B cell (primary cell): ENCODE data around the gene KRT39. TPM values are rescaled to one million over a fixed set of nuclear protein-coding genes. Genes with fewer than 3 reads are reported as not detected.

Experiments
- ATAC-seq: fragments of 200-7000 bp; cut with Tn5 transposase; one replicate; pipeline ENCODE4 v1.10.0; 2021; ENCODE audit warnings: low read depth, mild to moderate bottlenecking, moderate number of reproducible peaks, moderate library complexity
- CTCF ChIA-PET: fragments of 350-600 bp; sonication (Branson Sonifier 250); formaldehyde crosslinking; loops from one replicate; lab custom pipeline; 2021; ENCODE audit warnings: antibody characterized with exemption, inconsistent platforms; lab: Charles Lee
- POLR2A ChIA-PET: fragments of 350-600 bp; sonication (Branson Sonifier 250); formaldehyde crosslinking; loops from one replicate; lab custom pipeline; 2021; ENCODE audit warnings: antibody characterized with exemption; lab: Charles Lee
- DNase-seq: peaks from one replicate; pipeline ENCODE4 v3.0.0; 2013
- H2AFZ ChIP-seq: 2 replicates; pipeline ENCODE4 v1.6.1; 2012; ENCODE audit warnings: mild to moderate bottlenecking, low read depth, low read length; ENCODE audit not compliant: insufficient read depth, poor library complexity, severe bottlenecking
- H3K27ac ChIP-seq, 2 donors: 1 replicate in 1 of 2; 2 replicates in 1 of 2; pipeline ENCODE4 v1.5.1; 2012 to 2013; ENCODE audit warnings: low read length in 2 of 2, mild to moderate bottlenecking in 2 of 2, moderate library complexity in 1 of 2
- H3K27me3 ChIP-seq, 4 experiments: fragments of 200-600 bp in 1 of 4; sonication (generic) in 1 of 4; replicated peaks in 1 of 4; 1 replicate in 2 of 4; 2 replicates in 2 of 4; pipeline versions ENCODE4 v1.6.1 to v1.7.0; 2013 to 2016; ENCODE audit warnings: low read length in 3 of 4, mild to moderate bottlenecking in 2 of 4, mixed read lengths in 1 of 4, moderate library complexity in 1 of 4; ENCODE audit not compliant: insufficient read depth in 4 of 4, control insufficient read depth in 3 of 4; ENCODE audit errors: control extremely low read depth in 1 of 4
- H3K36me3 ChIP-seq, 2 experiments: replicated peaks in 1 of 2; 1 replicate in 1 of 2; 2 replicates in 1 of 2; pipeline versions ENCODE4 v1.6.1 to v1.7.1; 2013; ENCODE audit warnings: low read length in 1 of 2; ENCODE audit not compliant: insufficient read depth in 2 of 2, control insufficient read depth in 1 of 2; ENCODE audit errors: control extremely low read depth in 1 of 2, extremely low read depth in 1 of 2
- H3K4me1 ChIP-seq, 2 donors: fragments of 200-600 bp in 1 of 2; sonication (generic) in 1 of 2; 1 replicate in 1 of 2; 2 replicates in 1 of 2; pipeline versions ENCODE4 v1.5.1 to v1.6.1; 2013 to 2017; ENCODE audit warnings: low read length in 2 of 2; ENCODE audit not compliant: control insufficient read depth in 2 of 2, insufficient read depth in 2 of 2
- H3K4me2 ChIP-seq: replicated peaks from 2 replicates; pipeline ENCODE3; 2012; ENCODE audit warnings: mild to moderate bottlenecking, low read depth, low read length; ENCODE audit not compliant: poor library complexity, severe bottlenecking
- H3K4me3 ChIP-seq, 5 experiments: fragments of 200-600 bp in 1 of 5; sonication (generic) in 1 of 5; 1 replicate in 3 of 5; 2 replicates in 2 of 5; pipeline versions ENCODE4 v1.5.1 to v1.7.0; 2011 to 2016; ENCODE audit warnings: low read length in 4 of 5, mild to moderate bottlenecking in 4 of 5, low read depth in 2 of 5, control low read depth in 1 of 5, moderate library complexity in 1 of 5; ENCODE audit not compliant: insufficient read depth in 1 of 5; ENCODE audit errors: control extremely low read depth in 1 of 5, extremely low read depth in 1 of 5
- H3K79me2 ChIP-seq: fragments of 200-600 bp; sonication (generic); one replicate; pipeline ENCODE4 v1.6.0; 2016; ENCODE audit warnings: low read length; ENCODE audit not compliant: control insufficient read depth, insufficient read depth
- H3K9ac ChIP-seq: fragments of 200-600 bp; sonication (generic); 2 replicates; pipeline ENCODE4 v1.6.1; 2017; ENCODE audit warnings: mild to moderate bottlenecking, low read length, moderate library complexity
- H3K9me3 ChIP-seq, 3 donors: one replicate each; pipeline versions ENCODE4 v1.6.1 to v1.7.1; 2013; ENCODE audit warnings: low read length in 2 of 3; ENCODE audit not compliant: control insufficient read depth in 2 of 3, insufficient read depth in 1 of 3; ENCODE audit errors: control extremely low read depth in 1 of 3
- H4K20me1 ChIP-seq: 2 replicates; pipeline ENCODE4 v1.6.0; 2012; ENCODE audit warnings: mild to moderate bottlenecking, low read length; ENCODE audit not compliant: insufficient read depth, control insufficient read depth, poor library complexity, severe bottlenecking
- H3K27ac Mint-ChIP-seq: one replicate; pipeline ENCODE4 v1.8.0; 2021; ENCODE audit warnings: mixed read lengths
- H3K27me3 Mint-ChIP-seq: one replicate; pipeline ENCODE4 v1.8.0; 2021; ENCODE audit warnings: mixed read lengths
- H3K4me1 Mint-ChIP-seq: one replicate; pipeline ENCODE4 v1.8.0; 2021; ENCODE audit warnings: mixed read lengths
- H3K4me3 Mint-ChIP-seq: one replicate; pipeline ENCODE4 v1.8.0; 2021; ENCODE audit warnings: mixed read lengths
- H3K9me3 Mint-ChIP-seq: one replicate; pipeline ENCODE4 v1.8.0; 2022; ENCODE audit warnings: mixed read lengths; ENCODE audit not compliant: insufficient read depth
- EZH2 ChIP-seq: IDR thresholded peaks from 2 replicates; pipeline ENCODE4 v1.6.1; 2012; ENCODE audit warnings: borderline replicate concordance, low read depth, mild to moderate bottlenecking, moderate library complexity, low read length; ENCODE audit not compliant: insufficient read depth, poor library complexity, severe bottlenecking
- WGBS: methylation state at CpG from one replicate; pipeline ENCODE4 v1.1.5; 2013; ENCODE audit warnings: missing lambda C conversion rate; ENCODE audit not compliant: insufficient coverage; 5-methylcytosine and 5-hydroxymethylcytosine counted together
- intact Hi-C: fragments of 100-400 bp; cut with micrococcal nuclease; formaldehyde crosslinking; loops from one replicate; pipeline ENCODE4 v1.10.0; 2022
- polyA plus RNA-seq: library from polyadenylated mRNA; depleted of rRNA; stranded (reverse); fragments of >200 nt; gene quantifications from 2 replicates; pipeline ENCODE4 v1.2.3, GENCODE V29; 2012
- total RNA-seq, 2 donors: library from RNA; stranded (reverse); fragments of 120-200 nt in 1 of 2; gene quantifications; 1 replicate in 1 of 2; 2 replicates in 1 of 2; pipeline versions ENCODE4 v1.2.3 to v1.2.4, GENCODE V29; 2013 to 2022
- TF ChIP-seq, protein P1 (sequence below): fragments of 200-600 bp; IDR thresholded peaks from one replicate; pipeline ENCODE4 v1.8.0; 2022; ENCODE audit warnings: antibody characterized with exemption, mild to moderate bottlenecking

The KRT39 gene
- total and polyA plus RNA-seq, 2 donors (not counting 1 experiment from before 2014, with no cell fraction given) = not detected

DNA sequence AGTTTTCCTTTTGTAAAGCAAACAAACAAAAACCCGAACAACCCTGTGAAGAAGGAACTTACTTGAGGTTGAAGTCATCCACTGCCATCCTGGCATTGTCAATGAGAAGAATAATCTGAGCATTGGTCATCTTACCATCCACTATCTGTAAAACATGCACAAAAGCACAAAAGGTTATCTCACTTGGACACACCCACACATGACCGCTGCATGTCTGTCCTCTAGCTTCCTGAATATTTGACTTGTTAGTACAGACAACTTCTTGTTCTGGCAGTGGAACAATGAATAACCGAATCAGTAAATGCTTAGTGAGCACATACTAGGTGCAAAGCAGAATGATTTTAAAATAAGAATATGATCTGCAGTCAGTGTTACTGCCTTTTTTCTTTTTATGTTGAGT lies 35.4 kb downstream of the KRT39 start:
- no peak overlapping the region for H3K4me2 ChIP-seq
- intact Hi-C loops = no loop called here
- H3K27me3 Mint-ChIP-seq = peaks cover 53% of the 10 kb centered on the region
- no peak overlapping the region for H3K4me3 Mint-ChIP-seq
- peaks cover 0 to 7% (median 2%) of the 10 kb centered on the region in 4 experiments for H3K27me3 ChIP-seq
- no peaks in the 10 kb centered on the region for H3K79me2 ChIP-seq
- DNase-seq = no peak
- no peaks in the 10 kb centered on the region for H3K4me1 ChIP-seq
- H3K9me3 ChIP-seq = no peaks in the 10 kb centered on the region
- CTCF ChIA-PET = no interaction called here
- POLR2A ChIA-PET = no interaction called here
- 83% methylated on average over 2 of the region's 3 CpGs for WGBS
- no peaks in the 10 kb centered on the region for H3K9me3 Mint-ChIP-seq
- ATAC-seq = no peak
- H3K27ac ChIP-seq = no peak overlapping the region
- H3K4me3 ChIP-seq = no peak overlapping the region
- TF ChIP-seq, protein P1, sequence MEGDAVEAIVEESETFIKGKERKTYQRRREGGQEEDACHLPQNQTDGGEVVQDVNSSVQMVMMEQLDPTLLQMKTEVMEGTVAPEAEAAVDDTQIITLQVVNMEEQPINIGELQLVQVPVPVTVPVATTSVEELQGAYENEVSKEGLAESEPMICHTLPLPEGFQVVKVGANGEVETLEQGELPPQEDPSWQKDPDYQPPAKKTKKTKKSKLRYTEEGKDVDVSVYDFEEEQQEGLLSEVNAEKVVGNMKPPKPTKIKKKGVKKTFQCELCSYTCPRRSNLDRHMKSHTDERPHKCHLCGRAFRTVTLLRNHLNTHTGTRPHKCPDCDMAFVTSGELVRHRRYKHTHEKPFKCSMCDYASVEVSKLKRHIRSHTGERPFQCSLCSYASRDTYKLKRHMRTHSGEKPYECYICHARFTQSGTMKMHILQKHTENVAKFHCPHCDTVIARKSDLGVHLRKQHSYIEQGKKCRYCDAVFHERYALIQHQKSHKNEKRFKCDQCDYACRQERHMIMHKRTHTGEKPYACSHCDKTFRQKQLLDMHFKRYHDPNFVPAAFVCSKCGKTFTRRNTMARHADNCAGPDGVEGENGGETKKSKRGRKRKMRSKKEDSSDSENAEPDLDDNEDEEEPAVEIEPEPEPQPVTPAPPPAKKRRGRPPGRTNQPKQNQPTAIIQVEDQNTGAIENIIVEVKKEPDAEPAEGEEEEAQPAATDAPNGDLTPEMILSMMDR = no peak
- no peak for TF ChIP-seq EZH2
- no peaks in the 10 kb centered on the region for H4K20me1 ChIP-seq
- no peak overlapping the region for H3K27ac Mint-ChIP-seq
- H2AFZ ChIP-seq = no peak overlapping the region
- no peak overlapping the region for H3K9ac ChIP-seq
- no peaks in the 10 kb centered on the region for H3K4me1 Mint-ChIP-seq
- H3K36me3 ChIP-seq = no peaks in the 10 kb centered on the region

DNA sequence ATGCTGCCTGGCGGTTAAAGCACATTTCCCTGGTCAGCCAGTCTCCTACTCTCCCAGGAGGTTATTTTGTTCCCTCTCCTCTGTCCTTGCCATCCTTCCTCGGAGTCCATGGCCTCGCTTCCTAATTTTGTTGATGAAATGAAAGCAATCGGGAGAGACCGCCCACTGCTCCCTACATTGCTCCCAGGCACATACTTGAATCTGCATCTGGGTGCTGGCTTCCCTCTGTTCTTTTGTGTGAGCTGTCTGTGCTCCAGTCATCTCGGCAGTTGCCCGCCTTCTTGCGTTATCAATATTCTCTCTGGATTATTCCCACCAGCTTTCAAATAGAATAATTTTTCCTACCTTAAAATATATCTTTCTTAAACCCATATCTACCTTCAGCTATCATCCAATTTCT lies 40.4 kb downstream of the KRT39 start:
- H3K4me1 Mint-ChIP-seq = no peaks in the 10 kb centered on the region
- H2AFZ ChIP-seq = no peak overlapping the region

More for the DNA sequence above, 40.4 kb downstream of the KRT39 start:
- ChIA-PET CTCF (interaction anchor here (0.9 kb wide), 1 partner anchor 722 kb away, joined by 3 read pairs; no protein-coding TSS in a partner anchor), POLR2A (no interaction called here)
- Histone ChIP-seq H3K79me2 (no peaks in the 10 kb centered on the region), H3K27ac (no peak overlapping the region), H3K27me3 (peaks cover 0 to 4% (median 2%) of the 10 kb centered on the region in 4 experiments), H3K9me3 (no peaks in the 10 kb centered on the region), H3K36me3 (no peaks in the 10 kb centered on the region), H3K4me1 (no peaks in the 10 kb centered on the region), H4K20me1 (no peaks in the 10 kb centered on the region), H3K4me3 (no peak overlapping the region), H3K9ac (no peak overlapping the region), H3K4me2 (no peak overlapping the region)
- Mint-ChIP-seq H3K9me3 (no peaks in the 10 kb centered on the region), H3K4me3 (no peak overlapping the region), H3K27me3 (peaks cover 50% of the 10 kb centered on the region), H3K27ac (no peak overlapping the region)
- intact Hi-C loops = no loop called here
- 94% methylated on average over 8 of the region's 8 CpGs for WGBS
- TF ChIP-seq, protein P1 = no peak
- no peak for TF ChIP-seq EZH2
- DNase-seq (no peak), ATAC-seq (no peak)
